ENCODE data around the gene SLC5A4. TPM values are rescaled to one million over a fixed set of nuclear protein-coding genes. Genes with fewer than 3 reads are reported as not detected.

SLC5A4 gene
- total RNA-seq, 1 donor from 2014 or later, result not detected

DNA sequence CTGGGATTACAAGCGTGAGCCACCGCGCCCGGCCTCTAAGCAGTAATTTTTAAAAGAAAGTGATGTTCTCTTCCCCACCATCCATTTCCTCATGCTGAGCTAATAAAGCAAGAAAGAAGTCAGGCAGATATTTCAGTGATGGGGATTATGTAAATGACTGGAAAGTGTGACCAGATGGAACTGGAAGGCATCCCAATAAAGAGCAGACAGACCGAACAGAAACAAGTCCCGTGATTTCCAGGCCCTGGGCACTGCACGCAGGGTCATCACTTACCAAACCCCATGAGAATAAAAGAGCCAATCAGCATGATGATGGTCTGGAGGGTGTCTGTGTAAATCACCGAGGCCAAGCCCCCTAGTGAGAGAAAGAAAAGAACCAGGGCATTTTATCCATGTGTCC lies 18.2 kb downstream of the SLC5A4 start:
- Mint-ChIP-seq H3K27me3 (ENCODE audit: unreplicated experiment) (peaks cover 2% of the 10 kb centered on the region), H3K9me3 (ENCODE audit: unreplicated experiment) (no peaks in the 10 kb centered on the region), H3K4me1 (ENCODE audit: low read depth, unreplicated experiment) (peaks cover 5% of the 10 kb centered on the region), H3K27ac (ENCODE audit: unreplicated experiment) (no peak overlapping the region), H3K4me3 (ENCODE audit: unreplicated experiment) (no peak overlapping the region), H3K36me3 (ENCODE audit: unreplicated experiment) (no peaks in the 10 kb centered on the region)
- no peak for DNase-seq
- TF ChIP-seq, protein P1, sequence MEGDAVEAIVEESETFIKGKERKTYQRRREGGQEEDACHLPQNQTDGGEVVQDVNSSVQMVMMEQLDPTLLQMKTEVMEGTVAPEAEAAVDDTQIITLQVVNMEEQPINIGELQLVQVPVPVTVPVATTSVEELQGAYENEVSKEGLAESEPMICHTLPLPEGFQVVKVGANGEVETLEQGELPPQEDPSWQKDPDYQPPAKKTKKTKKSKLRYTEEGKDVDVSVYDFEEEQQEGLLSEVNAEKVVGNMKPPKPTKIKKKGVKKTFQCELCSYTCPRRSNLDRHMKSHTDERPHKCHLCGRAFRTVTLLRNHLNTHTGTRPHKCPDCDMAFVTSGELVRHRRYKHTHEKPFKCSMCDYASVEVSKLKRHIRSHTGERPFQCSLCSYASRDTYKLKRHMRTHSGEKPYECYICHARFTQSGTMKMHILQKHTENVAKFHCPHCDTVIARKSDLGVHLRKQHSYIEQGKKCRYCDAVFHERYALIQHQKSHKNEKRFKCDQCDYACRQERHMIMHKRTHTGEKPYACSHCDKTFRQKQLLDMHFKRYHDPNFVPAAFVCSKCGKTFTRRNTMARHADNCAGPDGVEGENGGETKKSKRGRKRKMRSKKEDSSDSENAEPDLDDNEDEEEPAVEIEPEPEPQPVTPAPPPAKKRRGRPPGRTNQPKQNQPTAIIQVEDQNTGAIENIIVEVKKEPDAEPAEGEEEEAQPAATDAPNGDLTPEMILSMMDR (IDR thresholded peaks at IDR 0.05; ENCODE audit: partially characterized antibody, unreplicated experiment), result no peak

DNA sequence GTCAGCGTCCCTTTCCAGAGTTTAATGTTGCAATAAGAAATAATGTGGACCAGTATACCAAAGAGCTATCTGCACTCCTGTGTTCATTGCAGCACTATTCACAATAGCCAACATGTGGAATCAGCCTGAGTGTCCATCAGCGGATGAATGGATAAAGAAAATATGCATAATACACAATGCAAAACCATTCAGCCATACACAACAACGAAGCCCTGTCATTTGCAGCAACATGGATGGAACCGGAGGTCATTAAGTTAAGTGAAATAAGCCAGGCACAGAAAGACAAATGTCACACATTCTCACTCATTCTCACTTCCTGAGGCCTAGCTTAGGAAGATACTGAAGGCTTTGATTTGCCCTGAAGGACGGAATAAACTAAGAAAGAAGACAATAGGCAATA lies 22.1 kb downstream of the SLC5A4 start:
- no peaks in the 10 kb centered on the region for H3K9me3 Mint-ChIP-seq (ENCODE audit: unreplicated experiment)
- no peak overlapping the region for H3K4me3 Mint-ChIP-seq (ENCODE audit: unreplicated experiment)
- TF ChIP-seq, protein P1 (IDR thresholded peaks at IDR 0.05; ENCODE audit: partially characterized antibody, unreplicated experiment), result no peak
- H3K27me3 Mint-ChIP-seq (ENCODE audit: unreplicated experiment), result peaks cover 2% of the 10 kb centered on the region
- no peak overlapping the region for H3K27ac Mint-ChIP-seq (ENCODE audit: unreplicated experiment)
- peaks cover 5% of the 10 kb centered on the region for H3K4me1 Mint-ChIP-seq (ENCODE audit: low read depth, unreplicated experiment)
- no peaks in the 10 kb centered on the region for H3K36me3 Mint-ChIP-seq (ENCODE audit: unreplicated experiment)
- no peak for DNase-seq

DNA sequence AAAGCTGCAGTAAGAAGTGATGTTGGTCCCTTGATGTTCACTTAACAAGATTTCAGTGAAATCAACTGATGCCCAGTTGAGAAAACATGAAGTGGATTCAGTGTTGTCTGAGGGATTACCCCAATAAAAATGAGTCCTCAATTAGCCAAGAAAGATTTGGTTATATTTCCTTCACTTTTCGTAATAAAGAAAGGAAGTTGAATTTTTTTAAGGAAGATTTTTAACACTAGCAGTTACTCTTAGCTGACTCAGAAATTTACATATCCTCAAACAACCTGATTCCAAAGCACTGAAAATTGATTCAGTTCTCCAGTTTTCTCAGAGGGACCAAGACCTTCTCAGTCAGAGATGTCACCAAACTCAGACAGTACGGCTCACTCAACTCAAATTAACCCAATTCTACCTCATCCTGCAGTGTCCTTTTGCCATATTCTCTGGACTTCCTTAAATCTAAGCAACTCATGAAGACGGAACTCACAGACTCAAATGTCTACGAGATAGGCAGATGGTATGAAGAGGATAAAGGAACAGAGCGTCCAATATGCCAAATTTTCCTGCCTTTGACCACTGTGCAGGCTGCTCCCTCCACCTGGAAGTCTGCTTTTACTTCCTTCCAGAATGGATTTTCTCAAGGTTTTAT lies 22.8 kb downstream of the SLC5A4 start:
- Mint-ChIP-seq H3K27me3 (ENCODE audit: unreplicated experiment) (peaks cover 2% of the 10 kb centered on the region), H3K4me3 (ENCODE audit: unreplicated experiment) (no peak overlapping the region), H3K4me1 (ENCODE audit: low read depth, unreplicated experiment) (peaks cover 3% of the 10 kb centered on the region), H3K27ac (ENCODE audit: unreplicated experiment) (no peak overlapping the region), H3K36me3 (ENCODE audit: unreplicated experiment) (no peaks in the 10 kb centered on the region), H3K9me3 (ENCODE audit: unreplicated experiment) (no peaks in the 10 kb centered on the region)
- DNase-seq, result no peak
- TF ChIP-seq, protein P1 (IDR thresholded peaks at IDR 0.05; ENCODE audit: partially characterized antibody, unreplicated experiment), result no peak

DNA sequence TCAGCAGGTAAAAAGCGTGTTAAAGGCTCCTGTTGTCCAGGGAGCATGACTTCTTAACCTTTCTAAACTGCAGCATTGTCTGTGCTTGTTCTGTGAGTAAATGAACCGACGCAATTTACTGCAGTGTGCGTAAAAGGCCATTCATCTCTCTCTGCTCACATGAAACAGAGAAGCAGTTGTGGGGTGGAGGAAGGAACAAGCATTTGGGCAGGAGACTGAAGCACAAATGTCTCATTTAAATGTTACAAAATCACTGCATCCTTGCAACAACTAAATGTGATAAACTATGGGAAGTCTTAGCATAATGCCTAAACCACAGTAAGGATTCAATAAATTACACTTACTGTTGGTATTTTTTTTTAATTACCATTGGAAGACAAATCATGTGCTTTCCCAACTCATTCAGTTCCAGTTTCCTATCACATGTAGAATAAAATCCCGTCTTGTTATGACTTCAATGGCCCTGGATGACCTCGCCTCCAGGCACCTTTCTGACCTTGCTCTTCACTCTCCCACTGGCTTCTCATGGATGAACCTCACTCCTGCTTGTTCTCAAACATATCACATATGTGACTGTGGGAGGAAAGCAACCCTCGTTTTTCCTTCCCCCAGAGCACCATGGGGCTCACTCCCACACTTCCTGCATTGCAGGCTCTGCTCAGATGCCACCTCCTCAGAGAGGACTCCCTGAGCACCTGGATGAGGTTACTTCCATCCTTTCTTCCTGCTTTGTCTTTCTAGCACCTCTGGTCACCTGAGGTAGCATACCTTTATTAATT lies 28.6 kb downstream of the SLC5A4 start:
- no peaks in the 10 kb centered on the region for H3K36me3 Mint-ChIP-seq (ENCODE audit: unreplicated experiment)
- DNase-seq, result no peak
- H3K27me3 Mint-ChIP-seq (ENCODE audit: unreplicated experiment), result no peaks in the 10 kb centered on the region

More for the DNA sequence above, 28.6 kb downstream of the SLC5A4 start:
- Mint-ChIP-seq H3K4me1 (ENCODE audit: low read depth, unreplicated experiment) (no peaks in the 10 kb centered on the region), H3K27ac (ENCODE audit: unreplicated experiment) (no peak overlapping the region), H3K4me3 (ENCODE audit: unreplicated experiment) (no peak overlapping the region), H3K9me3 (ENCODE audit: unreplicated experiment) (peaks cover 2% of the 10 kb centered on the region)
- TF ChIP-seq, protein P1 (IDR thresholded peaks at IDR 0.05; ENCODE audit: partially characterized antibody, unreplicated experiment), result no peak
